Endodermal cell (in vitro differentiated cells): Measurements from ENCODE around the gene R3HCC1L. TPM values are rescaled to one million over a fixed set of nuclear protein-coding genes. Genes with fewer than 3 reads are reported as not detected.

Experiments
- DNase-seq: peaks from one replicate; pipeline ENCODE4 v3.0.0-alpha.2; 2017
- H3K27ac ChIP-seq: 2 replicates; pipeline ENCODE4 v1.5.1; 2013; ENCODE audit warnings: mild to moderate bottlenecking, low read depth, low read length, moderate library complexity
- H3K27me3 ChIP-seq: 2 replicates; pipeline ENCODE4 v1.6.1; 2013; ENCODE audit warnings: mild to moderate bottlenecking, low read length, moderate library complexity; ENCODE audit not compliant: insufficient read depth, control insufficient read depth, poor library complexity, severe bottlenecking
- H3K36me3 ChIP-seq: 2 replicates; pipeline ENCODE4 v1.7.0; 2013; ENCODE audit warnings: mild to moderate bottlenecking, low read length, moderate library complexity; ENCODE audit not compliant: control insufficient read depth, insufficient read depth
- H3K4me1 ChIP-seq: one replicate; pipeline ENCODE4 v1.7.0; 2013; ENCODE audit warnings: low read length; ENCODE audit not compliant: control insufficient read depth, insufficient read depth
- H3K4me3 ChIP-seq: 2 replicates; pipeline ENCODE4 v1.5.1; 2013; ENCODE audit warnings: mild to moderate bottlenecking, low read length, moderate library complexity
- H3K9ac ChIP-seq: 2 replicates; pipeline ENCODE4 v1.6.1; 2013; ENCODE audit warnings: mild to moderate bottlenecking, low read length, moderate library complexity; ENCODE audit not compliant: poor library complexity, severe bottlenecking; ENCODE audit errors: extremely low read depth
- H3K9me3 ChIP-seq: 2 replicates; pipeline ENCODE4 v1.6.1; 2013; ENCODE audit warnings: mild to moderate bottlenecking, low read length, moderate library complexity; ENCODE audit not compliant: control insufficient read depth
- H3K27ac Mint-ChIP-seq: 2 replicates; pipeline ENCODE4 v1.8.0; 2020; ENCODE audit warnings: mixed read lengths
- H3K27me3 Mint-ChIP-seq: 2 replicates; pipeline ENCODE4 v1.8.0; 2021; ENCODE audit warnings: mild to moderate bottlenecking, mixed read lengths; ENCODE audit not compliant: insufficient read depth
- H3K36me3 Mint-ChIP-seq: 2 replicates; pipeline ENCODE4 v1.8.0; 2020; ENCODE audit warnings: low read depth, mixed read lengths
- H3K4me1 Mint-ChIP-seq: 2 replicates; pipeline ENCODE4 v1.8.0; 2020; ENCODE audit warnings: mixed read lengths
- H3K4me3 Mint-ChIP-seq: 2 replicates; pipeline ENCODE4 v1.8.0; 2020; ENCODE audit warnings: mild to moderate bottlenecking, moderate library complexity, mixed read lengths
- H3K9me3 Mint-ChIP-seq: 2 replicates; pipeline ENCODE4 v1.8.0; 2020; ENCODE audit warnings: mild to moderate bottlenecking, mixed read lengths
- WGBS, 2 experiments: methylation state at CpG; one replicate each; pipeline versions ENCODE4 v1.1.5 to v1.1.7; 2013; ENCODE audit warnings: missing lambda C conversion rate in 2 of 2, mixed read lengths in 1 of 2; ENCODE audit not compliant: insufficient coverage in 1 of 2, insufficient read length in 1 of 2; 5-methylcytosine and 5-hydroxymethylcytosine counted together
- total RNA-seq, 2 donors: library from RNA; stranded (reverse); fragmentation: NEBNext Ultra II Directional in 1 of 2; extraction: Animal tissue kit (Norgen Biotek cat#: 25700) in 1 of 2; gene quantifications; 2 replicates in 1 of 2; 3 replicates in 1 of 2; pipeline ENCODE4 v1.2.1, GENCODE V29; 2021
- TF ChIP-seq, protein P1 (sequence below): fragments of 200-600 bp; sonication (generic); conservative IDR thresholded peaks from 2 replicates; pipeline ENCODE4 v1.5.0; 2021; ENCODE audit warnings: antibody characterized with exemption, mild to moderate bottlenecking

Gene R3HCC1L
- total RNA-seq, 2 donors from 2014 or later: 16.1 to 18.1 TPM

- Histone ChIP-seq H3K9ac (no peak overlapping the region), H3K9me3 (peaks cover 7% of the 10 kb centered on the region), H3K4me1 (no peaks in the 10 kb centered on the region), H3K27ac (no peak overlapping the region), H3K27me3 (no peaks in the 10 kb centered on the region), H3K4me3 (no peak overlapping the region), H3K36me3 (peaks cover 29% of the 10 kb centered on the region)
- 100% methylated on average over 1 of the region's 1 CpG; no CpG with 5 or more reads in 1 of the 2 experiments for WGBS, 2 experiments
- no peak overlapping the region for H3K27ac Mint-ChIP-seq
- TF ChIP-seq, protein P1, sequence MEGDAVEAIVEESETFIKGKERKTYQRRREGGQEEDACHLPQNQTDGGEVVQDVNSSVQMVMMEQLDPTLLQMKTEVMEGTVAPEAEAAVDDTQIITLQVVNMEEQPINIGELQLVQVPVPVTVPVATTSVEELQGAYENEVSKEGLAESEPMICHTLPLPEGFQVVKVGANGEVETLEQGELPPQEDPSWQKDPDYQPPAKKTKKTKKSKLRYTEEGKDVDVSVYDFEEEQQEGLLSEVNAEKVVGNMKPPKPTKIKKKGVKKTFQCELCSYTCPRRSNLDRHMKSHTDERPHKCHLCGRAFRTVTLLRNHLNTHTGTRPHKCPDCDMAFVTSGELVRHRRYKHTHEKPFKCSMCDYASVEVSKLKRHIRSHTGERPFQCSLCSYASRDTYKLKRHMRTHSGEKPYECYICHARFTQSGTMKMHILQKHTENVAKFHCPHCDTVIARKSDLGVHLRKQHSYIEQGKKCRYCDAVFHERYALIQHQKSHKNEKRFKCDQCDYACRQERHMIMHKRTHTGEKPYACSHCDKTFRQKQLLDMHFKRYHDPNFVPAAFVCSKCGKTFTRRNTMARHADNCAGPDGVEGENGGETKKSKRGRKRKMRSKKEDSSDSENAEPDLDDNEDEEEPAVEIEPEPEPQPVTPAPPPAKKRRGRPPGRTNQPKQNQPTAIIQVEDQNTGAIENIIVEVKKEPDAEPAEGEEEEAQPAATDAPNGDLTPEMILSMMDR: no peak
- DNase-seq: no peak
- no peak overlapping the region for H3K4me3 Mint-ChIP-seq
- no peaks in the 10 kb centered on the region for H3K9me3 Mint-ChIP-seq
- H3K36me3 Mint-ChIP-seq: peaks cover 15% of the 10 kb centered on the region
- H3K4me1 Mint-ChIP-seq: no peaks in the 10 kb centered on the region
- no peaks in the 10 kb centered on the region for H3K27me3 Mint-ChIP-seq
Observed at GRCh38 chr10:98212196-98212595, 77.7 kb downstream of the R3HCC1L start.

DNA sequence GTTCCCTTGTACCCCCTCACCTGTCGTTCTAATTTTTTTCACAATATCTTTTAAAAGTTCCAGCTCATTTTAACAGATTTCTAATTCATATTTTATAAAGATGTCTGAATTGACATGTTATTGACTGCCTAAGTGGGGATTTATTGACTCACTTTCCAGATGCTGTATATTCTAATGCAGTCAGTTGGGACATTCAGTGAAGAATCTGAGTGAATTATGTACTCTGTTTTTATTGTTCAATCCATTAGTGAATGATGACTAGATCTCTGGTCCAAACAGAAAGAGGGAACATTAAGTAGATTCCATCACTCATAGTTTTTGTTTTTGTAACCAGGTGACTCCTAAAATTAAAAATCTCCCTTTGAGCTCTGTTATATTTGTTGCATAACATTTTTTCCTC is 79.3 kb downstream of the R3HCC1L start:
- Histone ChIP-seq H3K27me3 (no peaks in the 10 kb centered on the region), H3K4me3 (no peak overlapping the region), H3K9ac (no peak overlapping the region), H3K9me3 (peaks cover 10% of the 10 kb centered on the region), H3K36me3 (peaks cover 22% of the 10 kb centered on the region), H3K4me1 (no peaks in the 10 kb centered on the region), H3K27ac (no peak overlapping the region)
- no CpG with 5 or more reads among the region's 1 CpG for WGBS, 2 experiments
- Mint-ChIP-seq H3K36me3 (peaks cover 10% of the 10 kb centered on the region), H3K4me1 (no peaks in the 10 kb centered on the region), H3K27ac (no peak overlapping the region), H3K4me3 (no peak overlapping the region), H3K9me3 (no peaks in the 10 kb centered on the region), H3K27me3 (no peaks in the 10 kb centered on the region)
- DNase-seq: no peak
- TF ChIP-seq, protein P1: no peak

DNA sequence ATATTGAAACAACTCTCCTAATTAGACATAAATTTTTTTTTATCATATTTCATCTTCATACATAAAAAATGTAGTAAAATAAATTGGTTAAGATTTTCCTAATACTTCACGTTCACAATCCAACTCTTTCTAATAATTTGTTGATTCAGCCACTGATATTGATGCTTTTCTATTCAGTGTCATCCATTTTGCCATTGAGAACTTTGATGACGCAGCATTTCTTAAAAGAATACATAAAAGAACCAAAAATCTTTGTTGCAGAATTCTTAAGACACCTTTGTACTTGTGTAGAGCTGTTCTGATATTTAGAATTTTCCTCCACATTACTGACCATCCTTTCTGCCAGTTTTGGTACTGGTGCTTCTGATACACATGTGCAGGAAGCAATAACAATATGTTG is 80.9 kb downstream of the R3HCC1L start:
- H3K9me3 Mint-ChIP-seq: peaks cover 9% of the 10 kb centered on the region
- Histone ChIP-seq H3K27ac (no peak overlapping the region), H3K9me3 (peaks cover 10% of the 10 kb centered on the region), H3K4me3 (no peak overlapping the region), H3K36me3 (peaks cover 11% of the 10 kb centered on the region), H3K9ac (no peak overlapping the region), H3K4me1 (no peaks in the 10 kb centered on the region), H3K27me3 (no peaks in the 10 kb centered on the region)
- DNase-seq: no peak
- WGBS, 2 experiments: 97 to 100% methylated on average over 1 to 2 of the region's 2 CpGs
- TF ChIP-seq, protein P1: no peak
- no peak overlapping the region for H3K4me3 Mint-ChIP-seq
- no peaks in the 10 kb centered on the region for H3K4me1 Mint-ChIP-seq
- no peak overlapping the region for H3K27ac Mint-ChIP-seq
- no peaks in the 10 kb centered on the region for H3K27me3 Mint-ChIP-seq
- H3K36me3 Mint-ChIP-seq: peaks cover 7% of the 10 kb centered on the region
